ENCODE results near the gene UBAC1. TPM values are rescaled to one million over a fixed set of nuclear protein-coding genes. Genes with fewer than 3 reads are reported as not detected.
"Not testable (repeated sequence)": the region's sequence is repeated elsewhere in the genome, so short reads cannot be mapped to it uniquely, and the experiment has no call there.

The UBAC1 gene
- total RNA-seq, 1 donor from 2014 or later, result 30.1 TPM

DNA sequence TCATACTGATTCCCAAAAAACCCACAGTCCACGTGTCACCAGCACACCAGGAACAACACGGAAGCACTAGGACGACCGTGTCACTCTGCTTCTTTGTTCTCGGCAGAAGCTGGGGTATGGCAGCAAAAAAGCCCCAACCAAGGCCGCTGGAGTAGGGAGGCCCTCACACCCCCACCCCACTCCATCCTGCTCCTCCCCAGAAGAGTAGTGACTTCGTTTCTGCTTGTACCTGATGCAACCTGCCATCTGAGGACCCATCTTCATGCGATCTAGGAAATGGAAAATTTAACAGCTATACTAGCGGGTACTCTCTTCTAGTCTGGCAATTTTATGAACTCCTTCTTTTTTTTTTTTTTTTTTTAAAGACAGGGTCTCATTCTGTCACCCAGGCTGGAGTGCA lies 3.7 kb downstream of the UBAC1 start:
- intact Hi-C loops (cut with DNase I), result no loop called here
- Histone ChIP-seq H3K36me3 (peaks cover 21% of the 10 kb centered on the region), H3K9me3 (no peaks in the 10 kb centered on the region), H3K4me1 (peaks cover 12% of the 10 kb centered on the region), H3K27ac (no peak overlapping the region), H3K4me3 (no peak overlapping the region), H3K27me3 (no peaks in the 10 kb centered on the region)
- TF ChIP-seq, protein P1, sequence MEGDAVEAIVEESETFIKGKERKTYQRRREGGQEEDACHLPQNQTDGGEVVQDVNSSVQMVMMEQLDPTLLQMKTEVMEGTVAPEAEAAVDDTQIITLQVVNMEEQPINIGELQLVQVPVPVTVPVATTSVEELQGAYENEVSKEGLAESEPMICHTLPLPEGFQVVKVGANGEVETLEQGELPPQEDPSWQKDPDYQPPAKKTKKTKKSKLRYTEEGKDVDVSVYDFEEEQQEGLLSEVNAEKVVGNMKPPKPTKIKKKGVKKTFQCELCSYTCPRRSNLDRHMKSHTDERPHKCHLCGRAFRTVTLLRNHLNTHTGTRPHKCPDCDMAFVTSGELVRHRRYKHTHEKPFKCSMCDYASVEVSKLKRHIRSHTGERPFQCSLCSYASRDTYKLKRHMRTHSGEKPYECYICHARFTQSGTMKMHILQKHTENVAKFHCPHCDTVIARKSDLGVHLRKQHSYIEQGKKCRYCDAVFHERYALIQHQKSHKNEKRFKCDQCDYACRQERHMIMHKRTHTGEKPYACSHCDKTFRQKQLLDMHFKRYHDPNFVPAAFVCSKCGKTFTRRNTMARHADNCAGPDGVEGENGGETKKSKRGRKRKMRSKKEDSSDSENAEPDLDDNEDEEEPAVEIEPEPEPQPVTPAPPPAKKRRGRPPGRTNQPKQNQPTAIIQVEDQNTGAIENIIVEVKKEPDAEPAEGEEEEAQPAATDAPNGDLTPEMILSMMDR (IDR thresholded peaks at IDR 0.05), result no peak
- no peak for ATAC-seq
- no peak for DNase-seq

GRCh38 chr9:135956802-135957174 lies 4.4 kb downstream of the UBAC1 start:
- DNase-seq, result no peak
- intact Hi-C loops (cut with DNase I), result no loop called here
- Histone ChIP-seq H3K4me3 (no peak overlapping the region), H3K27me3 (no peaks in the 10 kb centered on the region), H3K9me3 (no peaks in the 10 kb centered on the region), H3K4me1 (peaks cover 11% of the 10 kb centered on the region), H3K27ac (no peak overlapping the region), H3K36me3 (peaks cover 27% of the 10 kb centered on the region)
- ATAC-seq, result no peak
- TF ChIP-seq, protein P1 (IDR thresholded peaks at IDR 0.05), result no peak

- H3K4me1 ChIP-seq, result peaks cover 7% of the 10 kb centered on the region
- TF ChIP-seq, protein P1 (IDR thresholded peaks at IDR 0.05), result no peak
- H3K27me3 ChIP-seq, result no peaks in the 10 kb centered on the region
- ATAC-seq (no peak), DNase-seq (no peak)
- intact Hi-C loops (cut with DNase I), result no loop called here
- peaks cover 32% of the 10 kb centered on the region for H3K36me3 ChIP-seq
- no peak overlapping the region for H3K4me3 ChIP-seq
- H3K9me3 ChIP-seq, result no peaks in the 10 kb centered on the region
- H3K27ac ChIP-seq, result no peak overlapping the region
Measured at GRCh38 chr9:135955934-135956801, 5.0 kb downstream of the UBAC1 start.

DNA sequence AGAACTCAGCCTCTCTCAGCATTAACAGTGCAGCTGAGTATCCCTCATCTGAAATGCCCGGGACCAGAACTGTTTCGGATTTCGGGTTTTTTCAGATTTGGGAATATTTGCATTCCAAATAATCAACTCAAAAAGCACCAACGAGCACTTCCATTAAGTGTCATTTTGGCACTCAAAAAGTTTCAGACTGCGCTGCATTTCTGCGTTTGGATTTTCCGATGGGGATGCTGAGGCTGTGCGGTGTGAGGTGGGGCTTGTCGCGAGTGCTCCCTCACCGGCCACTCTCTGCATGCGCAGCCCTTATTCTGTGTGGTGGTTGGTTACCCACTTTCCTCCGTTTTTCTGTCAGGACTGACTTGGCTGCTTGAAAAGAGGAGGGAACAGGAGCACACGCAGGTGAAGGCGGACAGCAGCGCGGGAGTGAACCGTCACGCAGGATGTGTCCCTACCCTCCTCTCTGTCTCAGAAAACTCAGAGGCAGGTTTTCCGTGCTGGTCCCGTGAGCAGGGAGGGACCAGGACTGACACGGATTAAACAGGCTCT lies 8.4 kb downstream of the UBAC1 start:
- intact Hi-C loops (cut with DNase I), result no loop called here
- Histone ChIP-seq H3K36me3 (peaks cover 46% of the 10 kb centered on the region), H3K4me3 (no peak overlapping the region), H3K9me3 (no peaks in the 10 kb centered on the region), H3K4me1 (no peaks in the 10 kb centered on the region), H3K27me3 (no peaks in the 10 kb centered on the region), H3K27ac (no peak overlapping the region)
- DNase-seq, result no peak
- TF ChIP-seq, protein P1 (IDR thresholded peaks at IDR 0.05), result no peak
- no peak for ATAC-seq

GRCh38 chr9:135951889-135952663 lies 9.1 kb downstream of the UBAC1 start:
- ATAC-seq (no peak), DNase-seq (no peak)
- intact Hi-C loops (cut with DNase I), result no loop called here
- TF ChIP-seq, protein P1 (IDR thresholded peaks at IDR 0.05), result no peak
- H3K27me3 ChIP-seq, result no peaks in the 10 kb centered on the region
- H3K4me3 ChIP-seq, result no peak overlapping the region
- no peak overlapping the region for H3K27ac ChIP-seq
- peaks cover 53% of the 10 kb centered on the region for H3K36me3 ChIP-seq
- H3K9me3 ChIP-seq, result no peaks in the 10 kb centered on the region
- no peaks in the 10 kb centered on the region for H3K4me1 ChIP-seq

DNA sequence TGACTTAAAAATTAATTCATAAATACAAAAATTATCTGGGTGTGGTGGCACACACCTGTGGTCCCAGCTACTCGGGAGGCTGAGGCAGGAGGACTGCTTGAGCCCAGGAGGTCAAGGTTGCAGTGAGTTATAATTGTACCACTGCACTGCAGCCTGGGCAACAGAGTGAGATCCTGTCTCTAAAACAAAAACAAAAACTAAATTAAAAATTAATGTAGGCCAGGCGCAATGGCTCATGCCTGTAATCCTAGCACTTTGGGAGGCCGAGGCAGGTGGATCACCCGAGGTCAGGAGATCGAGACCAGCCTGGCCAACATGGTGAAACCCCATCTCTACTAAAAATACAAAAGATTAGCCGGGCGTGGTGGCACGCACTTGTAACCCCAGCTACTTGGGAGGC lies 9.9 kb downstream of the UBAC1 start:
- H3K27me3 ChIP-seq; H3K4me1 ChIP-seq; H3K27ac ChIP-seq; DNase-seq; H3K9me3 ChIP-seq; H3K4me3 ChIP-seq; intact Hi-C loops (cut with DNase I); ATAC-seq: not testable (repeated sequence)
- peaks cover 60% of the 10 kb centered on the region for H3K36me3 ChIP-seq

- peaks cover 65% of the 10 kb centered on the region for H3K36me3 ChIP-seq
- intact Hi-C loops (cut with DNase I), result not testable (repeated sequence)
Measured at GRCh38 chr9:135950841-135951240, 10.3 kb downstream of the UBAC1 start.

More at GRCh38 chr9:135950841-135951240, 10.3 kb downstream of the UBAC1 start:
- H3K4me3 ChIP-seq, ATAC-seq, H3K27me3 ChIP-seq, DNase-seq, H3K27ac ChIP-seq, H3K4me1 ChIP-seq, H3K9me3 ChIP-seq: not testable (repeated sequence)
